SW 1271 (cell line): ENCODE measurements around the gene KIF17.

ENCODE experiments used
- DNase-seq, 2 experiments: peaks; one replicate each; lab custom pipeline; 2025; lab: John Stamatoyannopoulos, UW

The KIF17 gene

DNA sequence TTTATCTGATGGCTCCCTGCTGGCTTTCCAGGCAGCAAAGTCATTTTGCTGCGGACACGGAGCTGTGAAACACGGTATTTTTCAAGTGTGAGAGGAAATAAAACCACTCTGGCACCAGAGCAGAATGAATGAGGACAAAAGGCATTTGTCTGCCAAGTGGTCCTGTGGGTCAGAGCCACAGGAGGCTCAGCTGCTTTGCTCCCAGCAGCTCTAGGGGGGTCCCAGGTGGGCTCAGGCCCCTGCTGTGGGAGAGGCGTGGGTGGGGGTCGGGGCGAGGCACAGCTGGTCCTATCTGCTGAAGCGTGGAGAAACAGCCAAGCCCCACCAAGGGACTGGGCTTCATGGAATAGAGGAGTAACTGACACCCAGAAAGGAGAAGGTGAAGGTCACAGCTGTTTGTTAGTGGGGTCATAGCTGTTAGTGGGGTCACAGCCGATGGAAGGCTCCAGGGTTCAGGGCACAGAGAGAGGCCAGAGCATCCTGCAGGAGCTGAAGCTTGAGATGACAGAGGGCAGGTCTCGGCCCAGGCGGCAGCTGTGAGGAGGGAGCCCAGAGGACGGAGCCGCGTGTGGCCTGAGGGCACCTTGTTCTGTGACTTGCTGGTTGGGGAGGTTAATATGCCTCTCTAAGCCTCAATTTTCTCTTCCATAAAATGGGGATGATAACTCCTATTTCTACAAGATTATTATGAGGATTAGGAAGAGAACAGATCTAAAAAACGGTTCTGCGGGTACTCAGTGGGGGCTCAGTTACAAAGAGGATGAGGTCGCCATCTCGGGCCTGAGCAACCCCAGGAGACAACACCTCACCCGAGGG lies 7.1 kb downstream of the KIF17 start:
- no peak for DNase-seq

DNA sequence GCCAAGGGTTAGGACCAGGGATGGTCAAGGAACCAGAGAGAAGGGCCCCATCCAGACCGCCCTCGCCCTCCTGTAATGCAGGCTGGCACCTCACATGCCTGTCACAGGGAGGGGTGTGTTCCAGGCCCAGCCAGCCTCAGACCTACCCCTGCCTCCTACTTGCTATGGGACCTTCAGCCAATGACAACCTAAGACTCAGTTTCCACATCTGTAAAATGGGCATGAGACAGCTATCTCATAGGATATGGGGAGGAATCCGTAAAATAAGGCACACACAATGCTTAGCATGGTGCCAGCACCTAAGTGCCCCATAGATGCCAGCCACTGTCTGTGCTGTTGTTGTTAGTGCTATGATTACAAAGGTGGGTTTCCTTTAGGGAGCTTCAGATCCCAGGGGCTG lies 7.9 kb downstream of the KIF17 start:
- DNase-seq: no peak

DNA sequence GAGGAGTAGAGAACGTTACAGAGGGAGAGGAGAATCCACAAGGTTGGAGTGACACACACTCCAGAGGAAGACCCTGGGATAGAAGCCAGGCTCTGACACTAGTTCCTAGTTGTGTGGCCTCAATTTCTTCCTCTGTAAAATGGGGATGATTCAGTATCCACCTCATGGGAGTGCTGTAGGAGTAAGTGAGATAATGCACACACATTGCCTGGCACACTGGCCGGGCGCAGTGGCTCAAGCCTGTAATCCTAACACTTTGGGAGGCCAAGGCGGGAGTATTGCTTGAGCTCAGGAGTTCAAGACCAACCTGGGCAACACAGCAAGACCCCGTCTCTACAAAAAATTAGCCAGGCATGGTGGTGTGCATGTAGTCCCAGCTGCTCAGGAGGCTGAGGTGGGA lies 8.9 kb downstream of the KIF17 start:
- no peak for DNase-seq

DNA sequence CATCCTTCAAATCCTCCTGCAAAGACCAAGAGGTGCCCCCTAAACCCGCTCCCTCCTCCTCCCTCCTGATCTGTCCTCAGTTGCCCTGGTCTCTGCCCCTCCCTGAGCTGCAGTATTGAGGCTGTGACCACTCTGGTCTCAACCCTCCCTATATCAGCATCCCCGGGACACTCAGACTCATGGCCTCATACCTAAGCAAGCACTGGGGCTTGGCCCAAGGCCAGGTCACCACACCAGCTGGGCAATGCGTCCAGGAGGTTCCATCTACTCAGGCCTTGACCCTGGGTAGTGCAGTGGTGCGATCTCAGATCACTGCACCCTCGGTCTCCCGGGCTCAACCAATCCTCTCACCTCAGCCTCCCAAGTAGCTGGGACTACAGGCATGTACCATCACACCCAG lies 9.8 kb downstream of the KIF17 start:
- DNase-seq: no peak

DNA sequence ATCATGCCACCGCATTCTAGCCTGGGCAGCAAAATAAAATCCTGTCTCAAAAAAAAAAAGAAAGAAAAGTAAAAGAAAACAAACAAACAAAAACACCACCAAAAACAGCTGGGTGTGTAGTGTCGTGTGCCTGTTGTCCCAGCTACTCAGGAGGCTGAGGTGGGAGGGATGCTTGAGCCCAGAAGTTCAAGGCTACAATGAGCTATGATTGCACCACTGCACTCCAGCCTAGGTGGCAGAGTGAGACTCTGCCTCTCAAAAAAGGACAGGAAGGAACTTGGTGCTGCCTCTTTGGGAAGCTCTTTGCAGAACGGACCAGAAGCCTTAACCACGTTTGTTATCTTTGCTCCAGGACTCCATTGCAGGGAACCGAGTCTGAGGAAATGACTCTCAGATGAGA lies 11.0 kb downstream of the KIF17 start:
- no peak for DNase-seq

DNA sequence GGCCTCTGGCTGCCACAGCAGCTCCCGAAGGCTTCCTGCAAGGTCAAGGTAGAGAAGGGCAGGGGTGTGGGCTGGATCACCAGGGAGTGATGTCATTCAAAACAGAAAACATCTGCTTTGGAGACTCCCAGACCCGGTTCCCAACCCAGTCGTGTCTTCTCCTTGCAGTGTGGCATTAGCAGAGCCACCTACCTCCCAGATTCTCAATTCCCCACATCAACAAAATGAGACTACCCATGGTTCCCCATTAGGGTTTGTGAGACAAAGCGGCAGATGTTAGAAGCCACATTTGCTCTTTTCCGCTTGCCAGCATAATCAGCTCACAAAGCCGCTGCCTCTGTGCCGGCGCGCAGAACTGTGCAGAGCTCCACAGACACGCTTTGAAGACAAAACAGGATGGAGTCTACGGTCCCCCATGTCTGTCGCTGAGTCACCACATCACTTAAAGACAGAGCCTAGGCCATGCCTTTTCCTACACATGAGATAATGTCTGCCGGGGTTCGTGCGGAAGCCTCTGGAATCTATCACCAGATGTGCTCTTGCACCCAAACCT lies 12.5 kb downstream of the KIF17 start:
- no peak for DNase-seq

DNA sequence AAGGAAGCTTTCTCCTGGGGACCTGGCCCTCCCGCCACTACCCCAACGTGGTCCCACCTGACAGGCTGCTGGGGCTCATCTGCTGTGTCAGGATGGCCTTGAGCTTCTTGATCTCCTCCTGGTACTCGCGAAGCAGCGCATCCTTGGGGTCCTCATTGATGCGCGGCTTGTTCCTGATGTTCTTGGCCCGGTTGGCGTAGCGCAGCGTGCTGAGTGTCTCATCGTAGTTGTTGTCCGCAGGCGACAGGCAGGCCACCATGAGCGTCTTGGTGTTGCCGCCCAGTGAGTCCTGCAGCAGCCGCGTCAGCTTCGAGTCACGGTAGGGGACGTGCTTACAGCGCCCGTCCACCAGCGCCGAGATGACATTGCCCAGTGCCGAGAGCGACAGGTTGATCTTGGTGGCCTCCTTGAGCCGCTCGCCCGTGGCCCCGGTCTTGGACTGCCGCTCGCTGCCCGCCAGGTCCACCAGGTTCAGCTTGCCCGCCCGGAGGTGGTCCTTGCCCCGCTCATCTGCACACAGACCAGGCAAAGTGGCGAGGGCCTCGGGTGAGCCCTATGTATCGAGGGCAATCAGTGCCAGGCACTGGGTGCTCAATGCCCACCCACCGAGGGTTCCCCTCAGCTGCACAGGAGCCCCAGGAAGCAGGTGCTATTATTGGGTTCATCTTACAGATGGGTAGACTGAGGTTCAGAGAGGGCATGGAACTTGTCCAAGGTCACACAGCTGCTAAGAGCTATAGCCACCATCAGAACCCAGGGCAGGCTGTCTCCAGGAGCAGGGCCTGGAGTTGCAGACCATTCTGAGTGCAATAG lies 13.2 kb downstream of the KIF17 start:
- DNase-seq: no peak

DNA sequence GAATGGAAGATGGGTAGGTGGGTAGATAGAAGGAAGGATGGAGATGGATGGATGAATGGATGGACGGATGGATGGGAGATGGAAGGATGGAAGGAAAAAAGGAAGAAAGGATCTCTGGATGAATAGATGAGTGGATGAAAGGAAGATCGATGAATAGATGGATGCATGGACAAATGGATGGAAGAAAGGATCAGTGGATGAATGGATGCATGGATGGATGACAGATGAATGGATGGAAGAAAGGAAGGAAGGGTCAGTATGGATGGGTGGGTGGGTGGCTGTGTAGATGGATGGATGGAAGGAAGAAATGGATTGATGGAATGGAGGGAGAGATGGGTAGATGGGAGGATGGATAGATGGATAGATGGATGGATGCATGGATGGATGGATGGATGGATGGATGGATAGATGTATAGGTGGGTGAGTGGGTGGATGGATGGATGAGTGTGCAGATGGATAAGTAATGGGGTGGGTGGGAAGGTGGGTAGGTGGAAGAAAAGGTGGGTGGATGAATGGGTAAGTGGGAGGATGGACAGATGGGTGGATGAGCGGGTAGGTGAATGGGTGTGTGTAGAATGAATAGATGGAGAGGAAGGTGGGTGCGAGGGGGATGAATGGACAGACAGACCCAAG lies 14.6 kb downstream of the KIF17 start:
- DNase-seq: no peak

DNA sequence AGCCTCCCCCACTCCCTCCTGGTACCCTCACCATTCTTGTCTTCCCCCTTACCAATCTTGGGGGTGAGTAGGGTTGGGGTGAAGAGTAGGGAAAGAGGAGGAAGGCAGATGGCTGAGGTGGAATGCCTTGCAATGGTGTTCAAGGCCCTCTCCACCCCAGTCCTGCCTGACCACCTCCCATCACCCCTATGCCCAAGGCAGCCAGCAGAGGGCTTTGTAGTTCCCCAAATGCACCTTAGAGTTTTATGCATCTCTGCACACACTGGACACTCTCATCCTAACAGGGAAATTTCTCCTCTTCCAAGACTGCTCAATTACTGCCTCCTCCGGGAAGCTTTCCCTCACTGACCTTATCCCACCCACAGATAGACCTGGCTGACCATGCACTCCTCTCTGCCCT lies 15.4 kb downstream of the KIF17 start:
- DNase-seq: no peak

DNA sequence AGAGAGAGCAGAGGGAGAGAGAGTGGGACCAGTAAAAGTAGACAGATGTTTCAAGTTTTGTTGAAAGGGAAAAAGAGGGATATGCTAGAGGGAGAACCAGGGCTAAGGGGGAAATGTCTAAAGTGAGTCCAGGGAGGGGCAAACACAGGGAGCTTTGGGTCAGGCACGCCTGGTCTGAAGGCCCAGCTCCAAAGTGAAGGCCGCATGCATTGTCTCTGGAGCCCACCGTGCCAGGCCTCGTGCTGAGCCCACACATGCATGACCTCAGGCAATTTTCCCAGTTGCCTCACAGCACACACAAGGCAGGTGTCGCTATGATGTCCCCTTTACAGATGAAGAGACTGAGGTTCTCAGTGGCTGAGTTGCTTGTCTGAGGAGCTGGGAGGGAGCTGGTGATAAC lies 16.0 kb downstream of the KIF17 start:
- no peak for DNase-seq

DNA sequence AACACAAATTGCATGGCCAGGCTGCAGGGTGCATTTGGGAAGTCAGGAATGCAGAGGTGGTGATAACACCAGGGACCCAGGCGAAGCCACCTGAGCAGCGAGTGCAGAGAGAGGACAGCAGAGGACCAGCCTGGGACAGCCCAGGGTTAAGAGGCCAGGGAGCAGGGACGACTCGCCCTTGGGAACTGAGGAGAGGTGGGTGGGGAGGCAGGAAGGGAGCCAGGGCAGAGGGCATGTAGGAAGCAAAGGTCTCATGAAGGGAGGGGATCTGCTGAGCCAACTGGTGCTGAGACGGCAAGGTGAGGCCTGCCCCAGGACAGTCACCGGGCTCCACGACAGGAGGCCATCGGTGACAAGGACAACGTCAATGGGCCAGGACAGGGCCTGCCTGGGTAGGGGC lies 16.4 kb downstream of the KIF17 start:
- no peak for DNase-seq

DNA sequence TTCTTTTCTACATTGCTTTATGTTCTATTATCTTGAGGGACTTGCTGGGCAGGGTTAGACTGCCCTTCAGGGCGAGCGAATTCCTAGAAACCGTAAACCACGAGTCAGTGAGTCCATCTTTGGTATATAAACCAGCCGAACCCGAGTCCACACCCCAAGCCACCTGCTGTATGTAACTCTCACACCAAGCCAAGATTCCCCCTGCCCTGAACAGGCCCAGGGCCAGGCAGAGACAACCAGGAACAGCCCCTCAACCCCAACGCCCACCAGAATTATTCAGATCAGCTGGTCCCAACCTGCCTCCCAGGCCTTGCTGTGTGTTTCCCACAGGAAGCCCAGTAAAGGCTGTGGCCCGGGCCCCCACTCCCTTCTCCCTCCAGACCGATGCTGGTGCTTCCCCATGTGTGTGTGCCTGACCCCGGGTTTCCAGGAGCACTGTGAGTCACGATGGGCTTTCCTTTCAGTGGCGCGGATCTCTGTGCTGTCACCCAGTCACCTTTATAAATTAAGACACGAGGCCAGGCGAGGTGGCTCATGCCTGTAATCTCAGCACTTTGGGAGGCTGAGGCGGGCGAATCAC lies 17.1 kb downstream of the KIF17 start:
- no peak for DNase-seq

DNA sequence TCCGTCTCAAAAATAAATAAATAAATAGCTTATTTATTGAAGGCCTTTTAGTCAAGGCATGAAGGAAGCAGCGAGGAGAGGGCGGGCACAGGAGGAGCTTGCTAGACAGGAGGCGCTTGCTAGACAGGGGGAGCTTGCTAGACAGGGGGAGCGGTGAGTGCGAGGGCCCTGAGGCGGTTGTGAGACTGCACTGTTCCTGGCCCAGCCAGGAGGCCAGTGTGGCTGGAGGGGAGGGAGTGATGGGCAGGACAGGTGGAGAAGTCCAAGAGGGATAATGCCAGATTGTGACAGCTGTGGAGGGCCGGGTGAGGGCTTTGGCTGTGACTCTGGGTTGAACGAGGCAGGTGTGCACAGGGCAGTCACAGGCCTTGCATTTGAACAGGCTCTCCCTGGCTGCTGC lies 18.2 kb downstream of the KIF17 start:
- DNase-seq: no peak

DNA sequence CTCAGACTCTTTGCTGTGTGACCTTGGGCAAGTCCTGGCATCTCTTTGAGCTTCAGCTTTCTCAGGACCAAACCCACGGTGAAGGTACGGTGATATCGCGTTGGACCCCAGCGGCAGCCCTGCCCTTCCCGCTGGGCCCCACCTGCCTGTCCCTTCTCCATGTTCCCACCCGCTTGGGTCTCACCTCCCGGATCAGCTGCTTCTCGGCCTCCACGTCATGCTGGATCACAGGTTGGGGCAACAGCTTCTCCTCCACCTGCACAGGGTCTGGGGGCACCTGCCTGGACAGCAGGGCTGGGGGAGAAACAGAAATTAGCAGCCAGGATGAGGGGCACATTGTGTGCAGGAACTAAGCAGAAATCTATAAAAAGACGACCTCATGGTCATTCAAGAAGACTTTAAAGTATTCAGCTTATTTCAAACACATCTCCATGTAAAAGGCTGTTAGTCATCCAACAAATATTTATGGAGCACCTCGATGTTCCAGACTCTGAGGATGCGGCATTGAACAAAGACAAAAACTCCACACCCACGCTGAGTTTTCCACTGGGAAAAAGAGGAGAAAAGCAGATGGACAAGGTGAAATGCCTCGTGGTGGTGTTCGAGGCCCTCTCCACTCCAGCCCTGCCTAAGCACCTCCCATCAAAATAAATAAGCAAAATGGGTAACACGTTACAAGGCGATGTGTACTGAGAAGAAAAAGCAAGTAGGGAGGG lies 19.5 kb downstream of the KIF17 start:
- DNase-seq: no peak

DNA sequence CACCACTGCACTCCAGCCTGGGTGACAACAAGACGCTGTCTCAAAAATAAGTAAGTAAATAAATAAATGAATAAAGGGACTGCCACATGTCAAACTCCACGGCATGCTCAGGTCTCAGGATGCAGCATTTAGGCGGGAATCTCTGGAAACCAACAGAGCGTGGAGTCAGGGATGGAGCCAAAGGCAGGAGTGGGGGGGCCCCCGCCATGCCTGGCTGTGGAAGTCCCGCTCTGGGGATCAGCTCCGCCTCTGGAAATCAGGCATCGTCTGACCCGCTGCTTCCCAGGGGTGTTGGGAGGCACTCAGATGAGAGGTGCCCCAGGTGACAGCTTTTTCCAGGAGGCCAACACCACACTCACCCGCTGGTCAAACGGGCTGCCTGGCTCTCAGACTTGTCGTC lies 20.2 kb downstream of the KIF17 start:
- DNase-seq: no peak

DNA sequence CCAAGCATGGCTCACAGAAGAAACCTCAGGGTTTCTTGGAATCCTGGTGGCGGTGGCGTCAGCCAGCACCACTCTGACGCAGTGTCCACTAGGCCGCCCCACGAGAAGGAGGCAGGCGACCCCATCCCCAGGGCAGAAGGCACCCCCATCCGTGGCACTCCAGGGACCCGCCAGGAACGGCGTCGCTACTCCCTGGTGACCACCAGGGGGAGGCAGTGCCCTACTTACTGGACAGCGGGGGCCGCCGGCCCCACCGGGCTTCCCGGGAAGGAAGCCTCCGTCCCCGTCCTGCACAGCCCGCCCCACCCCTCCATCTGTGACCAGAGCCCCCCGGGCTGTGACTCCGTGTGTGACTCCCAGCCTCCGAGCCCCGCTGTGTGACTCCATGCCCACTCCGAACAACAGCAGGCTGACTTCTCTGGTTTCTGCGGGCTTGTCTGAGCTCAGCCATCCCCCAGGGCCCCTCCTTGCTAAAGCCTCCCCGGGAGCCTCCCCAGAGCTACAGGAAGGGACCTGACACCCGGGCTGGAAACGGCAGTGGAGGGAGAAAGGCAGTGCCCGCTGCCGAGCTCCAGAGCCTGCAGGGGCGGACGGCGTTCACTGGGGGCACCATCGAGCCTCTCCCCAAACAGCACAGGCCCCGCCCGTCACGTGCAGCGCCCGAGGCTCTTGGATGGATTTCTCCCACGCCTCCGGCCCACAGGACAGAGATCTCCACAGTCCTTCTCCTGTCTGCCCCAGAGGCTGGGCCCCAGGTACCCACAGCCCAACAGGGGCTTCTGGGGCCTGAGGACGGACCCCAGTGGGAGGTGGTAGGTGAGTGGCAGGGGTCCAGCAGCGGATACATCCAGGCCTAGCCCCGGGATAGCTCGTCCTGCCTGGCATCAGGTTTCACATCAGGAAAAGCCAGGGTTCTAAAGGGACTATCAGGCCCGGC lies 21.1 kb downstream of the KIF17 start:
- peak; percentile 53 to 60 for DNase-seq

DNA sequence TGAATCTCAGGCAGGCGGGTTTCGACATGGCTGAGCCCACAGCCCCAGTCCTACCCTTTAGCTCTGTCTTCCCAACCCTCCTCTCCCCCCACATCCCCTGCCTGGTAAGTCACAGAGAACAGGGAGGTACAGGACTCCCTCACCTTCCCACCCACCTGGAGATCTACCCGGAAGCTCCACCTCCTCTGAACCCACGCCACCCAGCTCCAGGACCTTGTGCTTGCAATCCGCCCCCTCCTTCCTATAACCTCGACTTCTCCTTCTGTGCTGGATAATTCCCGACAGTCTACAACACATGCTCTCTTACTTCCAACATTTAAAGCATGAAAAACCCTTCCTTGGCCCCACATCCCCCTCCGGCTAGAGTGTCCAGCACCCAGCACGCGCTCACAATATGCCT lies 22.3 kb downstream of the KIF17 start:
- no peak for DNase-seq

DNA sequence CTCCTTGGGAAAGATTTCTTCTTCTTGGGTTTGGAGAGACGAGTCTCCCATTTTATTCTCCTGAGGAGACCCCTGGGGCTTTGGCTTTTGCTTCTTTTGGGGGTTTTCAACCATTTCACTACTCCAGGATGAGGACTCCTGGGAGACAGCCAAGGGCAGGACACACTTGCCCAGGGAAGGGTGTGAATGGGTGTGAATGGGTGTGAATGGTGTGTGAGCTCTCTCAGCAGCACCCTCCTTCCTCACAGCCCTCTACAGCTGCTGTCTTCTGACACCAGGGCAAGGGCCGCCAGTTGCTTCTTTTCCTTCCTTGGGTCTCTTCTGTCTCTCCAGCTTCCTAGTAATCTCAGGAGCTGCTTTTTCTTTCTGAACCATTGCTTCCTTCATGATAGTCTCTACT lies 24.2 kb downstream of the KIF17 start:
- no peak for DNase-seq

DNA sequence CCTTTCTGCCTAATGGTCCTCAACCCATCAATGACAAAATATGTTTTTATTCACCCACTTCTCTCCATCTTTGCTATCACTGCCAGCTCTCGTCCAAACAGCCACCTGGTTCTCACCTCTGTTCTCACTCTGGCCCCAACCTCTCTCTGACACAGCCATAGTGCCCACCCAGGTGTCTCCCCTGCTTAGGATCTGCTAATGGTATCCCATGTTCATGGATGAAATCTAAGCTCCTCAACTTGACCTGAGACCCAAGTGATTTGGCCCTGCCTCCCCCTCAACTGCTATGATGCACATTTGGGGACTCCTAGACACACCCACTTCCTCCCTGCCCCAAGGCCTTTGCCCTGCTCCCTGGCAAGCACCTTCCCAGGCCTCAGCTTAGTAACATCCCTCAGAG lies 25.9 kb downstream of the KIF17 start:
- no peak for DNase-seq

DNA sequence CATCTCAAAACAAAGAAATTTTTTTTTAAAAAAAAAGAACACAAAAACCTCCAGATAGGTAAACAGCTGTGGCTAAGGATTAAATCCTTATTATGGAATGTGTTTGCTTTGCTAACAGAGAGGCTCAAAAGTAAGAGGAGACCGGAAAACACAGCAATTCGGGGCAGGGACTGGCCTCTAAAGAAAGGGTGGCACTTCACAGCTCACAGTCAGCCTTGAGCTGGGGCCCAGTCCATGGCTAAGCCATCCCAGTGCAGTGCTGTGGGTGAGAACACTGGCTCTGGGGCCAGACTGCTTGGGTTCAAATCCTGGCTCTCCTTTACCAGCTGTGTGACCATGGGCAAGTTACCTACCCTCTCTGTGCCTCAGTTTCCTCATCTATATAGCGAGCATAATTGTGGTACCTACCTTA lies 28.2 kb downstream of the KIF17 start:
- no peak for DNase-seq
